G401.6 (cell line): ENCODE data around the gene PARP4.
"Not testable (repeated sequence)": the region's sequence is repeated elsewhere in the genome, so short reads cannot be mapped to it uniquely, and the experiment has no call there.

Source experiments
- FAIRE-seq: peaks from 2 replicates; lab custom pipeline; 2012; peaks lifted over from hg19 to GRCh38; lab: Jason Lieb, UNC

The PARP4 gene

DNA sequence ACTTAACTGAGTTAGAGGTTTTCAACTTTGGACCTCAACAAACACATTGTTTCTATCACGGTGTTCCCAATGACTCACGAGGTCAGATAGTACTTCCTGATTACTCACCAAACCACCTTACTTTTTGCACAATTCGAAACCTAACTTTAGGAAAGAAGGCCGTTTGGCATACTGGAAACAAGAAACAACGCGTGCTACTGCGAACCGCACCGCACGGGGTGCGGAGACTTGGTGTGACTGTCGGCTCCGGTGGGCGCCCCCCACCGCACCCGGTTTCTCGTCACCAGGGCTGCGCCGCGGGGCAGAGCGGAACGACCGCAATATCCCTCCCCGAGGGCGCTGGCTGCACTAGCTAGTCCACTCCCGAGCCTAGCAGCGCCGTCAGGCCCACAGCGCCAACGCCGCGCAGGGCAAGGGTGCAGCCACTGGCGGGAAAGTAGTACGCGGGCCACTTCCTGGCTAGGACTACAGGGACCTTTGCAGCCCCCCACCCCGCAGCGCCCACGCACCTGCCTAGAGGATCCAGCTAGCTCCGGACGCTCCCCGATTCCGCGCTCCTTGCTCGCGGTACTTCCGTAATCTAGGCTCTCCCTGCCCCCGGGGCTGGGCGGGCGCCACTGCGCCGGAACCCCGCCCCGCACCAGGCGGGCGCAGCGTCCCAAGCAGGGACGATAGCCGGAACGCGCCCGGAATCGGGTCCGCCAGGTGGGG lies at the start of gene PARP4:
Gene PARP4, minus strand, starts transcription at position 582 of the 711 bp plus-strand sequence. CDS start 9,002 bp downstream, outside the sequence.
- no peak for FAIRE-seq

DNA sequence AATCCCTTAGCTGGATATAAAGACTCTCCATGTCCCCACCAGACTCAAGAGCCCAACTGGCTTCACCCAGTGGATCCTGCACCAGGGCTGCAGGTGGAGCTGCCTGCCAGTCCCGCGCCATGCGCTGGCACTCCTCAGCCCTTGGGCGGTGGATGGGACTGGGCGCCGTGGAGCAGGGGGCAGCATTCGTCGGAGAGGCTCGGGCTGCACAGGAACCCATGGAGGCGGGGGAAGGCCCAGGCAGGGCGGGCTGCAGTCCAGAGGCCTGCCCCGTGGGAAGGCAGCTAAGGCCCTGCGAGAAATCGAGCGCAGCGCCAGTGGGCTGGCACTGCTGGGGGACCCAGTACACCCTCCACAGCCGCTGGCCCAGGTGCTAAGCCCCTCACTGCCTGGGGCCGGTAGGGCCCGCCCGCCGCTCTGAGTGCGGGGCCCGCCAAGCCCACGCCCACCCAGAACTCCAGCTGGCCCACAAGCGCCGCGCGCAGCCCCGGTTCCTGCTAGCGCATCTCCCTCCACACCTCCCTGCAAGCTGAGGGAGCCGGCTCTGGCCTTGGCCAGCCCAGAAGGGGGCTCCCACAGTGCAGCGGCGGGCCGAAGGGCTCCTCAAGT lies 48.1 kb upstream of the PARP4 start:
- FAIRE-seq: not testable (repeated sequence)

DNA sequence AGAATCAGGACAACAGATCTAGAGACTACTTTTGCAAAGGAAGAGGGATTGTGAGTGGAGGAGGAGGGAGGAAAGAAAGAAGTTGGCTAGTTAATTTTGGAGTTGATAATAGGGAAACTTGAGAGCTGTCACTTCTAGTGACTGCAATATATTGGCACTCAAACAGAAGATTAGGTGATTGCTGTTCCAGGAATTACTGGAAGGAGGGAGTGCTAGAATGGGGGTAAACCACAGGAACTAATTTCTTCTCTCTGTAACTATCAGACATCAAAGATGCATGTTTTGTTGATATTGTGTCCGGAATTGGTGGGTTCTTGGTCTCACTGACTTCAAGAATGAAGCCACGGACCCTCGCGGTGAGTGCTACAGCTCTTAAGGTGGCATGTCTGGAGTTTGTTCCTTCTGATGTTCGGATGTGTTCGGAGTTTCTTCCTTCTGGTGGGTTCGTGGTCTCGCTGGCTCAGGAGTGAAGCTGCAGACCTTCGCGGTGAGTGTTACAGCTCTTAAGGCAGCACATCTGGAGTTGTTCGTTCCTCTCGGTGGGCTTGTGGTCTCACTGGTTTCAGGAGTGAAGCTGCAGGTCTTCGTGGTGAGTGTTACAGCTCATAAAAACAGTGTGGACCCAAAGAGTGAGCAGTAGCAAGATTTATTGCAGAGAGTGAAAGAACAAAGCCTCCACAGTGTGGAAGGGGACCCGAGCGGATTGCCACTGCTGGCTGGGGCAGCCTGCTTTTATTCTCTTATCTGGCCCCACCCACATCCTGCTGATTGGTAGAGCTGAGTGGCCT lies 47.0 kb upstream of the PARP4 start:
- FAIRE-seq: not testable (repeated sequence)

DNA sequence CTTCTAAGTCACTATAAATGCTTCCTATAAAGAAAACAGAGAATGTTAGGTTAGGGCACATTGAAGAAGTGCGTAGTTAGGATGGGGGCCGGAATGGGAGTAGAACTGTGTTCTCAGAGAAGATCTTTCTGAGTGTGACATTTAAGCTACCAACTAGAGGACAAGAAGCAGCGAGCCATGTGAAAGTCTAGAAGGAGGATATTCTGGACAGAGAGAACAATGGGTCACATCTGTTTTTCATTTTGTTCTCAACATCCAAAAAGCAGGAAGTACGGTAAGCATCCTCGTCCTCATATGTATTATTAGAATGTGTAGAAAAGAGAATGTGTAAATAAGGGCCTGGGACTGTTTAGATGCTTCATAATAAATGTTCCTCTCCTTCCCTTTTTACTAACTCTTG lies 44.5 kb upstream of the PARP4 start:
- no peak for FAIRE-seq

GRCh38 chr13:24553892-24554291 lies 41.3 kb upstream of the PARP4 start:
- FAIRE-seq: not testable (repeated sequence)

- not testable (repeated sequence) for FAIRE-seq
Measured at GRCh38 chr13:24541476-24542352, 29.1 kb upstream of the PARP4 start.

GRCh38 chr13:24541127-24541475 lies 28.5 kb upstream of the PARP4 start:
- FAIRE-seq: no peak

DNA sequence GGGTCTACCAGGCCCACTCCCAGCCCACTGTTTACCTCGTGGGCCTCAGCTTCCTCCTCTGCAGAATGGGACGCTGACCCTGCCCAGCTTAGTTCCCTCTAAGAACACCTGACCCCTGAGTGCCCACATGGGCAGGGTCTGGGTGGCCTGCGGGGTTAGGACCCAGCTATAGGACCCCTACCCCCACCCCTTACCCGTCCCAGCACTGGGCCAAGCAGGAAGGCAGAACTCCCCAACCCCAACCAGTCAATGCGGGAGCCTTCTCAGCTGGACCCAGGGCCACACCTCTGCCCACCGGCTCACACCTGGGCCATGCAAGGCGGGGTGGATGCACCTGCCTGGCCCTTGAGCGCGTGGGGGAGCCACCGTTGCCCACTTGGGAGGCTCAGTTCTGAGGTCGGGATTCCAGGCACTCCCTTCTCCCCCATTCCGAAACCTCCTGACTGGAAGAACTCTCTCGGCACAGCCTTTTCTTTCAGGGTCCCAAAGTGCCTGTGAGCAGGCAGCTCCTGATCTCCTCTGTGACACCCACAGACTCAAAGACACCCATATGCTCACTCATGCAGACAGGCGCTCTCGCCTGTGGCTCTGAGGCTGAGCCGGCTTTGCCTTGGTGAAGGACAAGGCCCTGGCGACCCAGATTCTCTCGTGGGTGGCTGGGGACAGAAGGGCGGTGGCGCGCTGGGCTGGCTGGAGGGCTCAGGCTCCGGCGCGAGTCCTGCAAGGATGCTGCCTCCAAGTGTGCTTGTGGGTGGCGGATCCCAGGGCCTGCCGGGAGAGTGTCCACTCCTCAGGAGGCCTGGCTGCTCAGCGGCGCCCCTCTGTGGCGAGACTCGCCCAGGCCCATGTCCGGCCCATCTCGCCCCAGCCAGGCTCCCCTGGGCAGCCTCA lies 27.9 kb upstream of the PARP4 start:
- FAIRE-seq: no peak

DNA sequence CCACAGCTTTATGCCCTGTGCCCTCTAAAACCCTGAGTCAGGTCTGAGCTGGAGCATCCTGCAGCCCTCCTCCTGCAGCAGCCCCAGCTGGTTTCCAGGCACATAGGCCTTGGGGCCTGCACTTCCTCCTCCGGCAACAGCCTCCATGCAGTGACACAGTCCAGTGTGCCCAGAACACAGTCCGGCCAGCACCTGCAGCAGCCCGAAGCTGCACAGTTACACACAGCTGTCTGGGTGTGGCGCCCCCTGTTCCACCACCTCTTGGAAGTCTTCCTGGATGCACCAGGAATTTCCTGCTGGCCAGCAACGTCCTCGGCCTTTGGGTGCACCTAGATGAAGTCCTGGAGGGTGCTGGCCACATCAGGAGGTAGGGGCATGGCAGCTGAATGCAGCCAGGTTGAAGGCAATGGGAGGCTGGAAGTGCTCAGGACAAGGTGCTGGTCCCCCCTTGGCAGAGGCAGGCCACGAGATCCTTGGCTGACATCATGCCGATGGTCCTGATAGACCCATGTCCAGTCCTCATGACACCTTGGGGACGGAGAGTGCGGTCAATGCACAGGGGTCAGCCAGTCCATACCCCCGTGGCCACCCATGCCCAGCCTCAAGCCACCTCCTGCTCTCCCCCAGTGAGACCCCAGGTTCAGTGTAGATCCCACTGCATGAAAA lies 27.1 kb upstream of the PARP4 start:
- FAIRE-seq: no peak

- no peak for FAIRE-seq
Measured at GRCh38 chr13:24529478-24529877, 16.9 kb upstream of the PARP4 start.

DNA sequence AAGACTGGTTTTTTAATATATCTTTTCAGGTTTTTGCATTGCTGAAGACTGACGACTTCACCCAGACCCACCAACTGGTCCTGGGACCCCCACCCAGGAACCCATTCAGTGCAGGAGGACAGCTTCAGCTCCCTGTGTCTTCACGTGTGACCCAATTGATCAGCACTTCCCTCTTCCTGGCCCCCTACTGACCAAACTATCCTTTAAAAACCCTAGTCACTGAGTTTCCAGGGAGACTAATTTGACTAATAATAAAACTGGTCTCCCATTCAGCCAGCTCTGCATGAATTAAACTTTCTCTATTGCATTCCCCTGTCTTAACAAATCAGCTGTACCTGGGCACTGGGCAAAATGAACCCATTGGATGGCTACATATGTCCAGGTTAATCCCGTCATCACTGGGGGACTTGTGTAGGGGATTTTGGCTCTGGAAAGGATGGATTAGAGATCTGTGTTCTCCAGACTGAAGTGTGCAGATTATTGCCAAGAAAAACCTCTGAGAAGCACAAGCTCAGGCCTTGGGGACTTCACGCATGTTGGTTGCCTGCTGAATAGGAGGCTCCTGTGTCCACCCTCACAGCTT lies 16.3 kb upstream of the PARP4 start:
- no peak for FAIRE-seq

GRCh38 chr13:24527266-24527775 lies 14.7 kb upstream of the PARP4 start:
- no peak for FAIRE-seq

- FAIRE-seq: no peak
Measured at GRCh38 chr13:24520733-24521132, 8.2 kb upstream of the PARP4 start.

GRCh38 chr13:24516919-24517318 lies 4.3 kb upstream of the PARP4 start:
- no peak for FAIRE-seq

DNA sequence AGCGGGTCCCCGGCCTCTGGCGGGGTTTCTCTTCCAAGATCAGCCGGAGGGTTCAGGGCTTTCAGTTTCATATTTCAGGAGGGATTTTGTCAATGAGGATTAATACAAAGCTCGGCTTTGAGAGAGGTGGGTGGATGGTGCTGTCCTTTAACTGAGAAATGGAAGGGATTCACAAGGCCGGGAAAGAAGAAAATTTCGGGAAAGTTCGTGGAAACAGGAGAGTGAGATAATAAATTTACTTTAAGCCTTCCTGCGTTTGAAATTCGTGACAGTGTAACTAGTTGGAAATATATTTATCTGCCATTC lies 283 bp upstream of the PARP4 start:
- FAIRE-seq: no peak

DNA sequence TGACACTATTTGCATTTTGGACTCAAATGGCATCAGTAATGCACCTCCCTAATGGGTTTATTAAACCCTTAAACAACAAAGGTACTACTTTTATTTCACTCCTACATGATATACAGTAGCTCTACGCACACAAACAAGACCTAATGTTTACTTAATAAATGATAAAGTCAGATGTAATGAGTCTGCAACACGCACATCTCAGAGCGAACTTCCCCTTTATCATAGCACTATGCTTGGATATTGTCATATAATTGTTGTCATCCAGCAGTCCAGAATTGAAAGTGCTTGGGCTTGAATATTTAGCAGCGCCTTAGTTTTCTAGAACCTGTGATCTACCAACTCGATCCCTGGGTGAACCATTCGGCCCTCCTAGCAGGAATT lies 772 bp downstream of the PARP4 start:
- FAIRE-seq: no peak

- no peak for FAIRE-seq
Measured at GRCh38 chr13:24511019-24511815, 1.4 kb downstream of the PARP4 start.

GRCh38 chr13:24506698-24507335 lies 5.8 kb downstream of the PARP4 start:
- FAIRE-seq: no peak

GRCh38 chr13:24506283-24506682 lies 6.3 kb downstream of the PARP4 start:
- not testable (repeated sequence) for FAIRE-seq
